CD4-positive, alpha-beta T cell (primary cell): ENCODE data around the gene ARHGAP26. TPM values are rescaled to one million over a fixed set of nuclear protein-coding genes. Genes with fewer than 3 reads are reported as not detected.

Source experiments
- ATAC-seq: fragments of 200-7000 bp; cut with Tn5 transposase; one replicate; pipeline ENCODE4 v1.10.0; 2022; ENCODE audit warnings: mild to moderate bottlenecking; ENCODE audit not compliant: poor library complexity
- CTCF ChIA-PET: fragments of 350-600 bp; sonication (Branson Sonifier 250); formaldehyde crosslinking; loops from one replicate; lab custom pipeline; 2021; ENCODE audit warnings: antibody characterized with exemption, inconsistent platforms; lab: Charles Lee
- POLR2A ChIA-PET: fragments of 350-600 bp; sonication (Branson Sonifier 250); formaldehyde crosslinking; loops from one replicate; lab custom pipeline; 2021; ENCODE audit warnings: antibody characterized with exemption, inconsistent platforms; lab: Charles Lee
- DNase-seq, 14 experiments: peaks; one replicate each; pipeline ENCODE4 v3.0.0-alpha.2; 2013 to 2020; ENCODE audit warnings: mixed read lengths in 2 of 14
- H3K27ac ChIP-seq, 2 donors: one replicate each; pipeline versions ENCODE4 v1.5.1 to v1.7.0; 2013; ENCODE audit warnings: low read length in 2 of 2, low read depth in 1 of 2, mild to moderate bottlenecking in 1 of 2
- H3K27me3 ChIP-seq, 2 experiments: 1 replicate in 1 of 2; 2 replicates in 1 of 2; pipeline versions ENCODE4 v1.6.1 to v1.7.0; 2013; ENCODE audit warnings: low read length in 2 of 2, control low read depth in 1 of 2, mild to moderate bottlenecking in 1 of 2, moderate library complexity in 1 of 2; ENCODE audit not compliant: insufficient read depth in 2 of 2, control insufficient read depth in 1 of 2
- H3K36me3 ChIP-seq: one replicate; pipeline ENCODE4 v1.6.1; 2013; ENCODE audit warnings: low read length, control low read depth; ENCODE audit not compliant: insufficient read depth
- H3K4me1 ChIP-seq: one replicate; pipeline ENCODE4 v1.6.1; 2013; ENCODE audit warnings: low read length, control low read depth; ENCODE audit not compliant: insufficient read depth
- H3K4me3 ChIP-seq: one replicate; pipeline ENCODE4 v1.5.1; 2013; ENCODE audit warnings: mild to moderate bottlenecking, low read length, moderate library complexity
- H3K9me3 ChIP-seq, 2 experiments: 1 replicate in 1 of 2; 2 replicates in 1 of 2; pipeline versions ENCODE4 v1.6.1 to v1.7.0; 2013; ENCODE audit warnings: low read length in 2 of 2, mild to moderate bottlenecking in 2 of 2, control low read depth in 1 of 2, moderate library complexity in 1 of 2; ENCODE audit not compliant: control insufficient read depth in 1 of 2, insufficient read depth in 1 of 2
- H3K27ac Mint-ChIP-seq: one replicate; pipeline ENCODE4 v1.8.0; 2020; ENCODE audit warnings: mixed read lengths
- H3K27me3 Mint-ChIP-seq: one replicate; pipeline ENCODE4 v1.8.0; 2021; ENCODE audit warnings: mixed read lengths
- H3K36me3 Mint-ChIP-seq: one replicate; pipeline ENCODE4 v1.8.0; 2021; ENCODE audit warnings: low read depth, mixed read lengths
- H3K4me1 Mint-ChIP-seq: one replicate; pipeline ENCODE4 v1.8.0; 2021; ENCODE audit warnings: low read depth, mixed read lengths
- H3K4me3 Mint-ChIP-seq: one replicate; pipeline ENCODE4 v1.8.0; 2020; ENCODE audit warnings: mild to moderate bottlenecking, mixed read lengths
- H3K9me3 Mint-ChIP-seq: one replicate; pipeline ENCODE4 v1.8.0; 2020; ENCODE audit warnings: mixed read lengths
- intact Hi-C, 2 experiments: fragments of 100-400 bp; cut with DNase I in 1 of 2; cut with micrococcal nuclease in 1 of 2; formaldehyde crosslinking; loops; one replicate each; pipeline versions ENCODE4 v1.15.1 to v1.9.0; 2023 to 2025; cut with DNase I, micrococcal nuclease
- total RNA-seq, 174 experiments: library from RNA in 2 of 174; stranded (reverse) in 2 of 174; gene quantifications; one replicate each; pipeline ENCODE4 v1.2.3 and lab custom pipeline; 2021 to 2026
- TF ChIP-seq, protein P1 (sequence below): fragments of 200-600 bp; IDR thresholded peaks from one replicate; pipeline ENCODE4 v1.8.0; 2022; ENCODE audit warnings: antibody characterized with exemption, mild to moderate bottlenecking

The ARHGAP26 gene
- total RNA-seq, 2 experiments from 2014 or later = 24.9 to 27.3 TPM

DNA sequence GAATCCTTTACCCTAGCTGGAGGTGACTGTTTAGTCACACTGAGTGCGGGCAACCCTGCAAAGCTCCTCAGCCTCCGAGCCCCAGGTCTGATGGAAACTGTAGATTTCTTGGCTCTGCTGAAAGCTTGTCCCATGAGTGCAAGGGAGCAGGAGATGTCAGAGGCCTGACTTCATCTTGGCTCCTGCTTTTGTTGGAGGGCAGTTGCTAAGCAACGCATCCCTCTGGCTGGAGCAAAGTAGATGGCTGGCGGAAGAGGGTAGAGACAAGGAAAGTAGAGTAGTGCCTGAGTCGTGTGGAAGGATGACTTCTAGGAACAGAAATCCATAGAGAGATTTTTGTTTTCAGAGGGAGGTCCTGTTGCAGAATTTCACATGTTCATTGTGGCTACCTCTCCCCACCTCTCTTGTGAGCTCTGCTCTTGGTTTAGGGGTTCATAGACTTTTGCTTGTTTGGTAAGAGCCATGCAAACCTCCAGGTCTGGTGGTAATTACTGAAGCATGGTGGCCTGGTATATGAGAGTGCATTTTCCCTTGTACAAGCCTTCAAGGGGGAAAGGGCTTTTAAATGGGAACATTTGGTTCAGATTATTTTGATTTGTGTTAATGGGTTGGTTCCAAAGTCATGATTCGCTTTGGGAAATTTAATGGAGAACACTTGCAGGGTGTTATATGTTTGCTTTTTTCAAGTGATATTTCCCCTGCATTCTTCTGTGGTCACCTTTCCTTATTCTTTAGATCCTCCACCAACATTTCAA, 71.5 kb downstream of the ARHGAP26 start:
- intact Hi-C loops = no loop called here
- Mint-ChIP-seq H3K4me3 (no peak overlapping the region), H3K9me3 (no peaks in the 10 kb centered on the region), H3K27ac (no peak overlapping the region), H3K4me1 (peaks cover 46% of the 10 kb centered on the region), H3K27me3 (no peaks in the 10 kb centered on the region), H3K36me3 (no peaks in the 10 kb centered on the region)
- ChIA-PET CTCF (interaction anchor here (1.1 kb wide), 1 partner anchor 9 kb away, joined by 3 read pairs; no protein-coding TSS in a partner anchor), POLR2A (interaction anchor here (1.3 kb wide), 1 partner anchor 22 kb away, joined by 3 read pairs; no protein-coding TSS in a partner anchor)
- no peaks in the 10 kb centered on the region for H3K9me3 ChIP-seq
- peaks cover 18% of the 10 kb centered on the region for H3K4me1 ChIP-seq
- H3K27ac ChIP-seq = no peak overlapping the region
- H3K4me3 ChIP-seq = no peak overlapping the region
- TF ChIP-seq, protein P1, sequence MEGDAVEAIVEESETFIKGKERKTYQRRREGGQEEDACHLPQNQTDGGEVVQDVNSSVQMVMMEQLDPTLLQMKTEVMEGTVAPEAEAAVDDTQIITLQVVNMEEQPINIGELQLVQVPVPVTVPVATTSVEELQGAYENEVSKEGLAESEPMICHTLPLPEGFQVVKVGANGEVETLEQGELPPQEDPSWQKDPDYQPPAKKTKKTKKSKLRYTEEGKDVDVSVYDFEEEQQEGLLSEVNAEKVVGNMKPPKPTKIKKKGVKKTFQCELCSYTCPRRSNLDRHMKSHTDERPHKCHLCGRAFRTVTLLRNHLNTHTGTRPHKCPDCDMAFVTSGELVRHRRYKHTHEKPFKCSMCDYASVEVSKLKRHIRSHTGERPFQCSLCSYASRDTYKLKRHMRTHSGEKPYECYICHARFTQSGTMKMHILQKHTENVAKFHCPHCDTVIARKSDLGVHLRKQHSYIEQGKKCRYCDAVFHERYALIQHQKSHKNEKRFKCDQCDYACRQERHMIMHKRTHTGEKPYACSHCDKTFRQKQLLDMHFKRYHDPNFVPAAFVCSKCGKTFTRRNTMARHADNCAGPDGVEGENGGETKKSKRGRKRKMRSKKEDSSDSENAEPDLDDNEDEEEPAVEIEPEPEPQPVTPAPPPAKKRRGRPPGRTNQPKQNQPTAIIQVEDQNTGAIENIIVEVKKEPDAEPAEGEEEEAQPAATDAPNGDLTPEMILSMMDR = no peak
- ATAC-seq = no peak
- no peaks in the 10 kb centered on the region for H3K27me3 ChIP-seq
- DNase-seq = no peak
- no peaks in the 10 kb centered on the region for H3K36me3 ChIP-seq

DNA sequence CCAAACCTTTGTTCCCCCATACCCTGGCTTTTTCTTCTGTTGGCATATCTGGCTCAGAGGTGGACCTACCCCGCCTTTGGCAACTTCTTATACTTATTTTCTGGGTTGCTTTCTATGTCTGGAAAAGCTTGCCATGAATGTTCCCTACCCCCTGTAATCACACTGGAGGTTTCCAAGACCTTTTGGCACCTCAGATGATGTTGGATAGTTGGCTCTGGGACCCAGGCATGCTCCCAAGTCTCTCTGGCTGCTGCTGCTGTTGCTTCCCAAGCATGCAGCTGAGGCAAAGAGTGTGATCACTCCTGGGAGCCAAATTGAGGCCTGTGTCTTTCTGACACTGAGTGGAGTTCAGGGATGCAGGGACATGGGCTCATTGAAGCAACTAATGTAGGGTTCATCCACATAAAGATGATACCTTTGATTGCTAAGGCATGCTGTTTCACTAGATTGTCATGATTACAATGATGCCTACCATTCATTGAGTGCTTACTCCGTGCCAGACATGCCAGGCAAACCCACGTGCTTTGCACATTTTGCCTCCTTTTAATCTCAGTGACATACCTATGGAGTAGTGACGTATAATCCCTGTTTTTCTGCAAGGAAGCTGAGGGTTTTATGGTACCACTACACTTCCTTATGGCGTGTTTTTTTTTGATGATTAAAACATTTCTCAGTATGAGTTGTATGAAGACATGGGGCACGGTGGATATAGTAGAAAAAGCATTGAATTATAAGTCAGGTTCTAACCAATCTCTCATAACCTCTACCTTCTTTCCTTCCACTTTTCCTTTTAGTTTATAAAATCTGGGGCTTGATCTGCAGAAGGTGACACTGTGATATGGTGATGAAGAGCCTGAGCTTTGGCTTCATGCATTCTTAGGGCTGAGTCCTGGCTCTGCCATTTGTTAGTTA, 73.1 kb downstream of the ARHGAP26 start:
- CTCF ChIA-PET = interaction anchor here (0.9 to 1.7 kb wide), 3 partner anchors 17 to 73 kb away, joined by 3 to 7 read pairs (median 3); partner anchors contain the start of gene ARHGAP26
- Mint-ChIP-seq H3K36me3 (no peaks in the 10 kb centered on the region), H3K9me3 (no peaks in the 10 kb centered on the region), H3K27ac (peak overlapping the region; percentile 6), H3K4me3 (no peak overlapping the region), H3K27me3 (no peaks in the 10 kb centered on the region), H3K4me1 (peaks cover 49% of the 10 kb centered on the region)
- no peak for ATAC-seq
- DNase-seq = no peak
- Histone ChIP-seq H3K4me1 (peaks cover 20% of the 10 kb centered on the region), H3K9me3 (no peaks in the 10 kb centered on the region), H3K4me3 (no peak overlapping the region), H3K27me3 (no peaks in the 10 kb centered on the region), H3K36me3 (no peaks in the 10 kb centered on the region), H3K27ac (no peak overlapping the region)
- POLR2A ChIA-PET = interaction anchor here (3.1 kb wide), 1 partner anchor 73 kb away, joined by 12 read pairs; the partner anchor contains the start of gene ARHGAP26
- intact Hi-C loops = no loop called here
- TF ChIP-seq, protein P1 = no peak

DNA sequence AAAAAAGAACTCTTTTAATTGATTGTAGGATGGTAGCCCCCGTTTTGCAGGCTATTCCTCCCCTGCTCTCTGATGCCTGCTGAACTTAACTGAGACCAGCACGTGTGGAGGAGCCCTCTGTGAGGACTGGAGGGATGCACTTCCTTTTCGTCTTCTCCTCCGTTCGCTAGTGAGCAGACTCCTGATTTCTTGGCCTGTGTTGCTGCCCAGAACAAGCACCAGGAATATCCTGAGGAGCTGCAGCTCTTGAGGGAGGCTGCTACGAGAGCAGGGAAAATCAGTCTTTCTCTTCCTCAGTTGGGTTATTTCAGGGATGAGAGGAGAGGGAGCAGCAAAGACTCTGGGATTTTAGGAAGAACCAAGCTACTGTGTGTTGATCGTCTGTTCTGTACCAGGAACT, 74.7 kb downstream of the ARHGAP26 start:
- Mint-ChIP-seq H3K36me3 (no peaks in the 10 kb centered on the region), H3K4me1 (peaks cover 61% of the 10 kb centered on the region), H3K9me3 (no peaks in the 10 kb centered on the region), H3K4me3 (no peak overlapping the region), H3K27ac (peak overlapping the region; percentile 62), H3K27me3 (no peaks in the 10 kb centered on the region)
- Histone ChIP-seq H3K27me3 (no peaks in the 10 kb centered on the region), H3K27ac (peak overlapping the region in 1 of 2 donors; percentile 14), H3K4me3 (no peak overlapping the region), H3K36me3 (no peaks in the 10 kb centered on the region), H3K9me3 (no peaks in the 10 kb centered on the region), H3K4me1 (peaks cover 20% of the 10 kb centered on the region)
- ATAC-seq (no peak), DNase-seq (no peak)
- TF ChIP-seq, protein P1 = no peak
- CTCF ChIA-PET = interaction anchor here (0.9 to 1.6 kb wide), 2 partner anchors 22 to 132 kb away, joined by 3 to 7 read pairs; no protein-coding TSS in a partner anchor
- intact Hi-C loops = no loop called here
- POLR2A ChIA-PET = interaction anchor here (1.1 to 3.1 kb wide), 3 partner anchors 10 to 75 kb away, joined by 3 to 12 read pairs (median 5); partner anchors contain the start of gene ARHGAP26
